Stimulated activated naive CD4-positive, alpha-beta T cell (primary cell): ENCODE data around the gene RIT2.
"Not testable (repeated sequence)": the region's sequence is repeated elsewhere in the genome, so short reads cannot be mapped to it uniquely, and the experiment has no call there.

Source experiments
- DNase-seq, 6 experiments: peaks; one replicate each; lab custom pipeline; 2025; lab: John Stamatoyannopoulos, UW

RIT2 gene

DNA sequence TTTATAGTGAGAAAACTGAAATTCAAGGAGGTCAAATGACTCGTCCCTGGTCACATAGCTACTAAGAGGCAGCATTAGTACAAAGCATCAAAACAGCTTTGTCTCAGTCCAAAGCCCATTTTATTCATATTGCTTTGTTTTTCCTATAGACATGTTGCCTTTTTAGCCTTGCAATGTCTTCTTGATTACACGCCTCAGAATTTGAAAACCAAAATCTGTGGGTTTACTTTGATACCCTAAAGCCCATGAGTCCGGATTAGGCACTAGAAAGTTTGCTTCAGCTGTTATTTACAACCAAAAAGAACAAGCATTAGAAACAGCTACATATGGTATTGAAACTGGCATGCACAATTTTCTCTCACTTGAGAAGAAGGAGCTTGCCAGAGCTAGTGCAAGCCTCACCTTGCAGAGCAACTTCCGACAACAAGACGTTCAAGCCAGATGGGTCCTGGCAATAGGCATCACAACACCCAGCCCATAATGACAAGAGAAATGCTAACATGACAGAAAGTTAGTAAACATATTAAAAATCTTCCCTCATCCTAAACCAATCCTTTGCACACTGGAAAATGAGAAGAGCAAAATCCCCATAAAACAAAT, 276.8 kb downstream of the RIT2 start:
- DNase-seq: no peak

DNA sequence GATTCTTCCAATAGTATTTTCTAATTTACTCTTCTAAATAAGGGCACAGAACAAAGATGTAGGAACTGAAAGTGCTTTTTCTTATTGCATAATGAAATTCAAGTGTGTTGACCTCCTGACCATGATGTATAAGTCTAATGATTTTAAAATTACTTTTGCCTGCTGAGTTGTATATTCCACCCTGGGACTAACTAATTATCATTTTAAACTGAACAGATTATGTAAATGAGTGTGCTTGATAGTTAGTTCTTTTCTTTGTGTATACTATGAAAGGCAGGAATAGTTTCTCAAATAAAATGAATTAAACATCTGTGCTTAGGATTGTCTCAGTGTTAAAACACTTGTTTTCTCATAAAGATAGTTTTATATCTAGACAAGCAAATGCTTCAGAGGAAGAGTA, 284.5 kb downstream of the RIT2 start:
- no peak for DNase-seq

DNA sequence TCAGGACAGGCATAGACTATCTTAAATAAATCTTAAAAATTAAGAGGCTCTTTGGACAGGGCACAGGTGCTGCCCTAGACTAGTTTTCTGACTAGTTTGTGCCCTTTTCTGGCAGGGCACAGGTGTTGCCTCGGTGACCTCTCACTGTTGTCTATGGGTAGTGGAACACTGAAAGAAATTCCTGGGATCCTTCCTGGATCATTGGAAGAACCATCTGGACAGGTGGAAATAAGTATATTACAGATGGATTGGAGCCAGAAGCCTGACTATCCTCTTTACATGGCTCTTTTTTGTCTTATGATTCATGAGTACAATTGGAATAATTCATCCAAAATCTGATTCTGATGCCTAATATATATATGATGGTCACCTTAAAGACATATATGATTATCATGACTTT, 286.6 kb downstream of the RIT2 start:
- DNase-seq: no peak

DNA sequence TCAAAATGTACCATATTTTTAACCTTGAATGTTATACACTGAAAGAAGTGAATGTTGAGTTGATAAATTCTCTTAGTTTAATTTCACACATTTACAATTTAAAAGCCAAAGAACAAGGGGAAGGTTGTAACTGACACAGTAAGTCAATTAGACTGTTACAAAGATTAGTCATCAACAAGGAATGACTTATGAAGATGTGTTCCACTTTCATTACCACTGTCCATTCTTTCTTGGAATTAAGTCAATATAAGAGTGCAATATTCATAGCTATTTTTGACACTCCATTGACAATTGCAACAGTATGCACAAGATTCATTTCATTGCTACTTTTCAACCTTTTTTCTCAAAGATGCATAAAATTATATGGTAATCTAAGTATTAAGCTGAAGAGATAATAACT, 291.3 kb downstream of the RIT2 start:
- DNase-seq: no peak

DNA sequence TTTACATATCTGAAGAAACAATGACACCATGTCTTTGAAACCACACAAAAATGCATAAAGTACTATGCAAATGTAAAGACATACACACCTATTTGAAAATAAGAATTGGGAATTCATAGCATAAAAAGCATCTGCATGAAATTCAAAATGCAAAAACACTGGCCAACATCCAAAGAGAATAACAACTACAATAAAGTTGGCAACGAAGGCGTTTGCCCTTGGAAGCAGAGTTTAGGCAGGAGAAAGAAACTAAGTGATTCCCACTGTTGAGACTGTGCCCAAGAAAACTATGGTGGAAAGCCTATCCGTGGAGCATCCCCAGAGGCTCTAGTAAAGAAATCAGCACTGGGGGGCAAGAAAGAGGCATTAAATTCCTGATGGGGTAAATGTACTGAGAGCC, 292.8 kb downstream of the RIT2 start:
- no peak for DNase-seq

DNA sequence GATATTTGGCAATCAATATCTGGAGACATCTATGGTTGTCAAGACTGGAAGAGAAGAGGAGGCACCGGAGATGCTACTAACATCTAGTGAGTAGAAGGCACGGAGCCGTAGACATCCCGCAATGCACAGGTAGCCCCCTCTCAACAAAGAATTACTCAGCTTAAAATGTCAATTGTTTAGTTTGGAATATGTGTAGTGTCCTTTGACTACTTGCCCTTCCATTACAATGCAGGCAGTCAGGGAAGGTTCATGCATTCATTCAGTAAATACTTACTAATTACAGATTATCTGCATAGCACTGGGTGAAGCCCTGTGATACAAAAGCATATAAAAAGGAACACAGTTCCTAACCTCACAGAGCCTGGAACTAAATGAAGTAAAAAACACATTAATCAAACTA, 294.0 kb downstream of the RIT2 start:
- DNase-seq: no peak

DNA sequence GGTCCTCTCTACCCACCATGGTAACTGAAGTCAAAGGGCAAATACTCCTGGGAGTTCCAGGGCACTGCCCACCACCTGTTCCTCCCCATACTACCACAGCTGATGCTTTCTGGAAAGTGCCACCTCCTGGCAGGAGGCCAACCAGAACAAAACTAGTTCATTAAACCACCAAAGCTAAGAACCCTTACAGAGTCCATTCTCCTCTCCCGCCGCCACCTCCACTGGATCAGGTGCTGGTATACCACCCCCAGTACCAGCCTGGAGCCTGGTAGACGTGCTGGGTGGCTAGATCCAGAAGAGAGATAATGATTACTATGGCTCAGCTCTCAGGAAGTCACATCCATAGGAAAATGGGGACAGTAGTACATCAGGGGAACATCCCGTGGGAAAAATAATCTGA, 300.9 kb downstream of the RIT2 start:
- no peak for DNase-seq

DNA sequence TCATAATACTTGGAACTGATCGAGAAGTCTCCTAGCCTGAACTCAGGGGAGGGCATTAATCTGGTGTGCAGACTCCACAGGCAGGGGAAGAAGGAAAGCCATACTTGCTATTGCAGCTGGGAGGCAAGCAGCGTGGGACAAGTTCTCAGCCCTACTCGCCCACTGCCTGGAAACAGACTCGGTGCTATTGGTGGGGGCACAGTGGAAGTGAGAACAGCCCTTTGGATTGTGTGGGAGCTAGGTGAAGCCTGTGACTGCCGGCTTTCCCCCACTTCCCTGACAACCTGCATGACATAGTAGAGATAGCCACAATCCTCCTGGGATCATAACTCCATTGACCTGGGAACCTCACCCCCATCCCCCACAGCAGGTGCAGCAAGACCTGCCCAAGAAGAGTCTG, 301.3 kb downstream of the RIT2 start:
- DNase-seq: no peak

DNA sequence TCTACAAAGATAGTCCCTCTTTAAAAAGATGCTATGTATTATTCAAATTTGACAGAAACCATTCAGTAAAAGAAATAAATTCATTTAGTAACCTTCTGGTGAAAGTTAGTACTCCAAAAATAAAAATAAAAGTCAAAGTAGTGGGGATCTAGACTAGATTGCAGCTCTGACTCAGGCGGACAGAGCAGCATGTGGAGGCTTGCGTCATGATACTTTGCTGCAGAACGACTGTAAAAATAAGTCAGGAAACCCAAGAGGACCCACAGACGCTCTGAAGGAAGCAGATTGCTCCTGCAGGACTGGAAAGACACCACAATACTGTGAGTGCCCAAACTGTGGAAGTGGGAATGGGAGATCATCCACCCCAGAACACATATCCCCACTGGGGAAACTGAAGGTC, 301.9 kb downstream of the RIT2 start:
- no peak for DNase-seq

DNA sequence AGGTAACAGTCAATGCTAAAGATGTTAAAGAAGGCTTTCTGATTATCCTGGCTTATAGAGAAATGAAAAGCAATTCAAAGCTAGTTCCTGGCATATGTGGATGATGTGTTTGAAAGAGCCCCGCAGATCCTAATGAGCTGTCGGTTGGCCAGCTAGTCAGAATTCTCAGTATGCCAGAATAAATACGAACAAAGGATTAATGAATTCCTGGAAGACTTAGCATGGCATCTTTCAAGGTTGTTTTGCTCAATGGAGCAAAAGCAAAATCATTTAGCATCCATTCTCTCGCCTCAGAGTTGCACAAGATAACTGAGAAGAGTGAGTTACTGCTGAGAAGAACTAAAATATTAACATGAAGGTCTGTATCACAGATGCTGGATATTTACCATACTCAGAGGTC, 307.6 kb downstream of the RIT2 start:
- no peak for DNase-seq

DNA sequence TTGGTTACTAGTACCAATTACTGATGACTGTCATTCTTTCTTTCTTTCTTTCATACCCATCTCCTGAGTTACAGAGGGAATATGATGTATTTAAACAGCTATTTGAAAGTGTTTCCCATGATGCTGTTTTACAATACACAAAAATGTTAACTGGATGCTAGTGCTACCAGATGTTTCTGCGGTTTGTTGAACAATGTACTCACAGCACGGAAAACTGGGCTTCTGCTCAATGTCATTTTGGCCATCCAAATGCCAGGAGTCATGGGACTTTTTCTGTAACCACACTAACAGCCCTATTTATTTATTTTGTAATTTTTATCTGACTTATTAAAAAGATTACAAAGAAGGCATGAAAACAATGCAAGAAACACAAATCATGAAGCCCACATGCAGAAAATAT, 313.8 kb downstream of the RIT2 start:
- DNase-seq: no peak

DNA sequence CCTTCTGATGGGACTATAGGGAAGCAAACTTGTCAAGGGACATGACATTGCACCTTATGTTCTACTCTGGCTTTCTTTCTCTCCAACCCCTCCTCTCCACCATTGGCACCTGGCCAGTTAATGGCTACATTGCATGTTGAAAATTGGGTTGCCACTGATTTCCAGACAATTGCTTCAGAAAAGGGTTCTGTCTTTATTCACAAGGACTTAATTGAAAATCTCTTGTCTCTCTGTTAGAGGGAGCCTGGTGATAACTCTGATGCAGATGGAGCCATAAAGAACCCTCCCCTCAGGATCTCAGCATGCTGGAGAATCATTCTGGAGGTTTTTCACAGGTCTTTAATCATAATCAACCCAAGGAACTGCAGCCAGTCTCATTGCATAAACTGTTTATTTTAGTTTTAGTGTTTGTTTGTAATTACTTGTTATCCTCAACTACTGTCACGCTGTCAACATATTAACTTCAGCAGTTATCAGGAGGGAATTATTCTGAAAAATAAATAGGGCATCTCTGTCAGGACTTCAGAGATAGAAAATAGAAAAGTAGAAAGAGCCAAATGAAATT, 316.8 kb downstream of the RIT2 start:
- DNase-seq: no peak

DNA sequence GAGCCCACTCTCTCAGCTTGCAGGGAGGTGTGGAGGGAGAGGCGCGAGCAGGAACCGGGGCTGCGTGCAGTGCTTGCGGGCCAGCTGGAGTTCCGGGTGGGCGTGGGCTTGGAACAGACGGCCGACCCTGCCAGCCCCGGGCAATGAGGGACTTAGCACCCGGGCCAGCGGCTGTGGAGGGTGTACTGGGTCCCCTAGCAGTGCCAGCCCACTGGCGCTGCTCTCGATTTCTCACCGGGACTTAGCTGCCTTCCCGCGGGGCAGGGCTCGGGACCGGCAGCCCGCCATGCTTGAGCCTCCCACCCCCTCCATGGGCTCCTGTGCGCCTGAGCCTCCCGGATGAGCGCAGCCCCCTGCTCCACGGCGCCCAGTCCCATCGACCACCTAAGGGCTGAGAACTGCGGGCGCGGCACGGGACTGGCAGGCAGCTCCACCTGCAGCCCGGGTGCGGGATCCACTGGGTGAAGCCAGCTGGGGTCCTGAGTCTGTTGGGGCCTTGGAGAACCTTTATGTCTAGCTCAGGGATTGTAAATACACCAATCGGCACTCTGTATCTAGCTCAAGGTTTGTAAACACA, 320.2 kb downstream of the RIT2 start:
- DNase-seq: not testable (repeated sequence)

DNA sequence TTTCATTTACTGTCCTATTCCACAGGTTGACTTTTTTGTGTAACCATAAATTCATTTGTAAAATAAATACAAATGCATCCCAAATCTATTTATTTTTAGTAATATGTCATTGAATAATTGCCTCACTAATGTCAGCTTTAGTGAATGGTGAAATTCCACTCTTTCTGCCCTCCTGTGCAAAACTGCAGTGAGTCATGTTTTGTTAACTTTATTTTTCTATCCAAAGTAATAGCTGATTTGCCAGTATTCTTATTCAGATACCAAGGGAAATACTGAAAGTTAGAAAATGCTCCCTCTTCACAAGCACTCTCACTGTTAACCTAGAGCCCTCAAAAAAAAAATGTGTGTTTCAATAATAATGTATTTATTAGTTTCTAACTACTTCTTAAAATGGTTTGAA, 322.8 kb downstream of the RIT2 start:
- DNase-seq: no peak

DNA sequence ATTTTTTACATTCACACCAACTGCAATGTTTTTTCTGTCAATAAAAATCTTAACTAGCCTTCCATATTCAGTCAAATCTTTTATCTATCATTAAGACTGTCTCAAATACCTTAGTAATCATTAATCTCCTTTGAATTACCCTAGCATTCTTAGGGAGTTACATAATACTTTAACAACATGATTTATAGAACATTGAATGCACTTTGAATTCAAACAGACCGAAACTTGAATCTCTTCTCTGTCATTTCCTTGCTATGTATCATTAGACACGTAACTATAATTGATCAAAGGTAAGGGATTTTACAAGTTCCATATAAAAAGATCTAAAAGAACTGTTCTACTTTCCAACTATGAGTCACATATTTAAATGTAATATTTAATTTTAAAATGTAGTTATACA, 330.9 kb downstream of the RIT2 start:
- DNase-seq: no peak

DNA sequence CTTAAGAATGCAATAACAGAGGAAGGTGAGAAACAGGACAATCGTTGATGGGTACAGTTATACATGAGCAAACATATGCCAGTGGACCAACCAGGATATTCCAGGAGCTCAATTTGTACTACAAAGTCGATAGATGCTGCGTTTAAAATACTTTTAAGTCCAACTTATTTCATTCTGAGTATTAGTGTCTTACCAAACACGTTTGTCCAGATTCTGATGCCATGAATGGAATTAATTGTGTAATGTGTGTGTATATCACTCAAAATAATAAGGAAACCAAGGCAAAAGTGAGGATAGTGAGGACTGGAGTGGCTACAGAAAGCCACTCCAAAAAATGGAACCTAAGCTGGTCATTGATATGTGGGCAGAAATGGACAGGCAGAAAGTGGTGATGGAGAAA, 332.6 kb downstream of the RIT2 start:
- no peak for DNase-seq

DNA sequence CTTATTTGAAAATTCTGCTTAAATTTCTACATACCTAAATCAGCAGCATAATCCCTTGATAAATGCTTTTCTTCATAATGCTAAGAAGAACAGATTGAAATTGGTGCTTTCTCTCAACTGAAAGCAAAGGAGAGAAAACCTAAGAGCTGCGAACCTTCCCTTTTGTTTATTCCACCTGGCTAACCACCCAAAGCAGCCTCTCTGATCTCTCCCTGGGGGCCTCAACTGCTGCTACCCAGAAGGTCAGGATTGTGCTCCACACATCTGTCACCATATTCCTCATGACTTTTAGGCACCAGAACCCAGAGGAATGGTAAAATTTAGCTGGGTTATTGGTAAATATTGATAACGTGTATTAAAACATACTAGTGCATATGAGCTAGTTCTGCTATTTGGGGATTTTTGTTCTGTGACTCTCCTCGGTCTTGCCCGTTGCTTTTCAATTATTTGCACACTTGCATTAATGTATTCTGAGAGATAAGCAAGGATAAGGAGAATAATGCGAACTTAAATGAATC, 334.1 kb downstream of the RIT2 start:
- DNase-seq: no peak

DNA sequence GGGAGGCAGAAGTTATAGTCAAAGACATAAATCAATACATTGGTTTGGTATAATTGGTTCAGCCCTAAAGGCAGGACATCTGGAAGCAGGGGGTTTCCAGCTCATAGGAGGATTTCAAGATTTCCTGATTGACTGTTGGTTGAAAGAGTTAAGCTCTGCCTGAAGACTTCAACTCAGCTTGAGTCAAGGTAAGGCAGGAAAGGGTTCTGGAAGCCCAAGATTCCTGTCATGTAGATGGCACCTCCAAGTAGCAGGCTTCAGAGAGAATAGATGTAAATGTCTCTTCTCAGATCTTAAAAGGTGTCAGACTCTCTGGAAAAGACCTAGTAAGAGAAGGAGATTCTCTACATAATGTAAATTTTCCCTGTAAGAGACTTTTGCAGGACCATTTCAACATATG, 335.3 kb downstream of the RIT2 start:
- no peak for DNase-seq

DNA sequence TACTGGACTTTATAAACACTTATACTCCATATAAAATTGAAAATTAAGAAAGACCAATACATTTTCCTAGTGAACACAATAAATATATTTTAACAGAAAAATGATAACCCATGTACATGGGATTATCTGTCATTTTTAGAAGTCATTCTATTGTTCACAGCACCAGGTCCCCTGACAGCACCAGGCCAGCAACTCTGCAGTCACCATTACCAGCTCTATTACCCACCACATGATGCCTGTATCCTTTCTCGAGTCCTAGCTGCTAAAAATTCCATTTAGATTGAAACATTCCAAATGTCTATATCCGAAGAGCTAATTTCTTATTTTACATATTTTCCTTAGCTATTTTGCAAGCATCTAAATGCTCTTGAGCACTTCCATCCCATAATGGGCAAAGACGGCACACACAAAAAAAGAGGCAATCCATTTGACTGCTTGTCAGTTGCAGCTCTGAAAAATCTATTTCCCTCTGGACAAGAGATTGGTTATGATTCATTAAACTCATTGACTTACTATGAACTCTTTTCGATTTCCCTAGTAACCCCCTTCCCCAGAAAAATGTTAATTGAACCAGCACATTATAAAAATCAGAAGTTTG, 336.9 kb downstream of the RIT2 start:
- no peak for DNase-seq

DNA sequence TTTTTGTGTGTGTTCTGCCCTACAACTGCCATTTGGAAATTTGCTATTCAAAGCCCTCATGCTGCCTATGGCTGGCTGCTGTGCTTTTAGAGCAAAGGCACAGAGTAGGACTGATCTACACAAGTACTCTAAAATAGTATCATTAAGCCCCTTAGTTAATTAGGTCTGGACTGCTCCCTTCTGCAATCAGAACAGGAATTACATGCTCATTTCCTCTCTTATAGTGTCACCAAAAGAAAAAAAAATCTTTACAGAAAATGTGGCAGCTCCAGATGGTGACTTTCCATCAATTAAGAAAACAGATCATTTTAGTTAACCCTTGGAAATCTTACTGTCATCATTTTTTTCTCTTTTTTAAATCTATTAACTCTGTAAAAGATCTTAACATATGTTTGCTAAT, 337.5 kb downstream of the RIT2 start:
- no peak for DNase-seq

DNA sequence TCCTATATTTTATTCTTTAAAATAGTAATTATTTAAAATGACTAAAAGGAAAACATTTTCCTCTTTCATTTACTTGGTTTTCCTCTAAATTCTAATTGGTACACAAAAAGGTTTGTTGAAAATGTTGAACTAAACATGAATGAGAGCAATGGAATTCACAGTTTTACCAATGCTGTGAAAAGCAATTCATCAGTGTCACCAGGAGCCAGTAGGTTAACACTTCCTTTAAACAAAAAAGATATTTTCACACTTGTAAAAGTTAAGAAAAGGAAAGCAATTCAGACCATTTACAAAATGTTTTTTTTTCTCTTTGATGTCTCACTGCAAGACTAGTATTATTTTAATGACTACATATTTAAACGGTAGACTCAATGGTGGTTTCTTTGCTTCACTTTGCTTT, 341.6 kb downstream of the RIT2 start:
- DNase-seq: no peak

DNA sequence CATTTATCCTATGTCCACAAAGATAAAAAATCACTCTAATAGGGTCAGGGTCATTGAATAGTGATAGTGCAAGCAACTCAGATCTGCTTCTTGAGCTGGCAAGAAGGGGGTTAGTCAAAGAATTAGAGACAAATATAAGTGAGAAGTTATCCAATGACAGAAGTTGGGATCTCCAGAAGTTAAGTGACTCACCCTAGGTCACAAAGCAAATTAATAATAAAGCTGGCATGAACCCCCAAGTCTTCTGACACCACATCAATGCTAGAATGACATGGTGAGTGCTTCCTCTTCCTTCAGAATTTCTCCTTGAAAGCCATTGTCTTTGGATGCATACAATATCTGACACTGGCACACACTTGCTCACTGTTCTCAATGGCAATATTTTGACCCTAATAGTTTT, 343.5 kb downstream of the RIT2 start:
- no peak for DNase-seq

DNA sequence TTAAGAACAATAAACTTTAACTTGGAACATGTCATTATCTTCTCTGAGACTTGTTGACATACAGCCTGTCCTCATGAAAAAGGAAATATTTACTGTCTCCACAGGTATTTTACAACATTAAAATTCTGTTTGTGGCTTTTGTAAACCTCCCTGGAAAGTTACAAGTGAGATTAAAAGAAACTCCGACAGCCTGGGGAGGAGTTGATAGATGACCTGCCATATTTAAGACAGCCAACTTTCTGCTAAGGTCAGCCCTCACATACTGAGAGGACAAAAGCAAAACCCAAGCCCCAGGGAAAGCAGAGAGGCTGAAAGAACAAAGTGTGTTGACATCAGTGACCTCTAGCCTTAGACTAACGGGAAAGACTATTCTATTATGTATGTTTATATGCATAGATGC, 350.2 kb downstream of the RIT2 start:
- no peak for DNase-seq

DNA sequence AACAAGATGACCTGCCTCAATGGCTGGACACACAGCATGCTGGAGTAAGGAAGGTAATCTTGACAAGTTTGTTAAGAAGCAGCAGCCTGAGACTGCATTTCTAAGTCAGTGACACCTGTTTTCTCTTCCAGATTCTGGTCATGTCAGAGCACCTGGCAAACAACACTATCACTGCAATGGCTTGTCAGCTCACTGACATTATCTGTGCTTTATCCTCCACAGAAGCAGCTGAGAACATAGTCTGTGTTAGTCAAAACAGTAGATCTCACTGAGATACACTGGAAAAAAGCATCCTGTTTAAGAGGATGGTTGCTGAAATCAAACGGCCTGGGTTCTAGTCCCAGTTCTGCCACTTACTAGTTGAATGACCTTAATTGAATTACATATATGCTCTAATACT, 355.2 kb downstream of the RIT2 start:
- no peak for DNase-seq
